ENCODE measurements around the gene DNAL4. TPM values are rescaled to one million over a fixed set of nuclear protein-coding genes. Genes with fewer than 3 reads are reported as not detected.

The DNAL4 gene
- total RNA-seq, 1 donor from 2014 or later, result 14.7 TPM

DNA sequence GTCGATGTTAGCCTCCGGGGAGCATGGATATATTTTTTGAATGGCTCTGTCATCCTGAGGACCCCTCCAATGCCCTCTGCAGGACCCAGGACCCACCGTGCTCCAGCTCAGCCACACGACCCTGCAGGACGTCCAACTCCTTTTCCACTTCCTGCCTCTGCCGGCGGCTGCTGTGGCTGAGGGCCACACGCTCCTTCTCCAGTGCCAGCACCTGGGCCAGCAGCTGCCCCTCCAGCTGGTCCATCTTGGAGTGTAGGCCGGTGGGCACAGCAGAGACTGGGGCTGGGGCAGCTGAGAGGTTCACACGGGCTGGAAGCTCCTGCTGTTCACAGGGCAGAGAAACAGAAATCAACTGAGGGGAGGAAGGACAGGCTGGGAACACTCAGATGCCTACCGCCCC lies 34.2 kb upstream of the DNAL4 start:
- TF ChIP-seq, protein P1, sequence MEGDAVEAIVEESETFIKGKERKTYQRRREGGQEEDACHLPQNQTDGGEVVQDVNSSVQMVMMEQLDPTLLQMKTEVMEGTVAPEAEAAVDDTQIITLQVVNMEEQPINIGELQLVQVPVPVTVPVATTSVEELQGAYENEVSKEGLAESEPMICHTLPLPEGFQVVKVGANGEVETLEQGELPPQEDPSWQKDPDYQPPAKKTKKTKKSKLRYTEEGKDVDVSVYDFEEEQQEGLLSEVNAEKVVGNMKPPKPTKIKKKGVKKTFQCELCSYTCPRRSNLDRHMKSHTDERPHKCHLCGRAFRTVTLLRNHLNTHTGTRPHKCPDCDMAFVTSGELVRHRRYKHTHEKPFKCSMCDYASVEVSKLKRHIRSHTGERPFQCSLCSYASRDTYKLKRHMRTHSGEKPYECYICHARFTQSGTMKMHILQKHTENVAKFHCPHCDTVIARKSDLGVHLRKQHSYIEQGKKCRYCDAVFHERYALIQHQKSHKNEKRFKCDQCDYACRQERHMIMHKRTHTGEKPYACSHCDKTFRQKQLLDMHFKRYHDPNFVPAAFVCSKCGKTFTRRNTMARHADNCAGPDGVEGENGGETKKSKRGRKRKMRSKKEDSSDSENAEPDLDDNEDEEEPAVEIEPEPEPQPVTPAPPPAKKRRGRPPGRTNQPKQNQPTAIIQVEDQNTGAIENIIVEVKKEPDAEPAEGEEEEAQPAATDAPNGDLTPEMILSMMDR (IDR thresholded peaks at IDR 0.05), result no peak
- TF ChIP-seq POLR2AphosphoS5 (IDR thresholded peaks at IDR 0.05; ENCODE audit: insufficient read depth in 1 of 2, low read depth in 1 of 2), result no peak
- TF ChIP-seq POLR2A (IDR thresholded peaks at IDR 0.05), result no peak
- Histone ChIP-seq H3K36me3 (no peaks in the 10 kb centered on the region), H3K27ac (no peak overlapping the region), H3K4me3 (no peak overlapping the region), H3K9me3 (no peaks in the 10 kb centered on the region), H3K4me1 (no peaks in the 10 kb centered on the region), H3K27me3 (no peaks in the 10 kb centered on the region)
- DNase-seq (ENCODE audit: extremely low spot score in 2 of 2), result no peak
- intact Hi-C loops (cut with DNase I), result no loop called here

DNA sequence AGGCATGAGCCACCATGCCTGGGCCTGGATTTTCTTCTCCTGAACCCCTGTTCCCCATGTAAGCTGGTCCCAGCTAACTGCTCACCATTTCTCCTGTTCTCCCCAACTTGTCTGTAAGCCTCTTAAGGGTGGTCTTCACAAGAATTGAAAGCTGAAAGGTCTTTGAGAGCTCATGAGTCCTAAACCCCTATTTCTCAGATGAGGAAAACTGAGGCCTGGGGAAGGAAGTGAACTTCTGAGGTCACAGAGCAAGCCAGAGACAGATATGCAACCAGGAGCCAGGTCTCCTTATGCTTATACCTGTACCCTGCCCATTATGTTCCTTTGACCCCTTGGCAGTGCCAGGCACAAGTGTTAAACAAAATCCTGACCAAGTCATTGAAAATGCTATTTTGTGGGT lies 33.6 kb upstream of the DNAL4 start:
- Histone ChIP-seq H3K27me3 (no peaks in the 10 kb centered on the region), H3K4me3 (no peak overlapping the region), H3K4me1 (no peaks in the 10 kb centered on the region), H3K9me3 (no peaks in the 10 kb centered on the region), H3K36me3 (no peaks in the 10 kb centered on the region), H3K27ac (no peak overlapping the region)
- intact Hi-C loops (cut with DNase I), result no loop called here
- DNase-seq (ENCODE audit: extremely low spot score in 2 of 2), result no peak
- TF ChIP-seq POLR2A (IDR thresholded peaks at IDR 0.05), result no peak
- TF ChIP-seq POLR2AphosphoS5 (IDR thresholded peaks at IDR 0.05; ENCODE audit: insufficient read depth in 1 of 2, low read depth in 1 of 2), result no peak
- TF ChIP-seq, protein P1 (IDR thresholded peaks at IDR 0.05), result no peak

DNA sequence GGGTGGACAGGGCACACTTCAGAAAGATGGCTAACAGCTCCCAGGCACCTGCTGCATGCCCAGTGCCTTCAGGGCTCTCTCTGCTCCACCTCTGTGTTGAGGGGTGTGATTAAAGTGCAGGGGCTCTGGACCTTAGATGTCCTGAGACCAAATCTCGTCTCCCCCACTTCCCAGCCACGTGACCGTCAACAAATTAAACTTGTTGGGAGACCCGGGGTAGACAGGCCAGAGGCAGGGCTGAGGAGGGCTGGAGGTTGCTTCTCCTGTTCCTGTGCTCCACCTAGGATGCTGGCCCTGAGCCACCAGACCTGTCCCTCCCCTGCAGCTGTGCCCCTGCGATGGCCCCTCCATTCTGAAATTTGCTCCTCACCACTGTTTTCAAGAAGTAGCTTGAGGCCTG lies 32.9 kb upstream of the DNAL4 start:
- Histone ChIP-seq H3K27me3 (no peaks in the 10 kb centered on the region), H3K36me3 (no peaks in the 10 kb centered on the region), H3K9me3 (no peaks in the 10 kb centered on the region), H3K4me3 (no peak overlapping the region), H3K4me1 (no peaks in the 10 kb centered on the region), H3K27ac (no peak overlapping the region)
- no peak for DNase-seq (ENCODE audit: extremely low spot score in 2 of 2)
- intact Hi-C loops (cut with DNase I), result no loop called here
- TF ChIP-seq, protein P1 (IDR thresholded peaks at IDR 0.05), result no peak
- TF ChIP-seq POLR2AphosphoS5 (IDR thresholded peaks at IDR 0.05; ENCODE audit: insufficient read depth in 1 of 2, low read depth in 1 of 2) (no peak), POLR2A (IDR thresholded peaks at IDR 0.05) (no peak)

DNA sequence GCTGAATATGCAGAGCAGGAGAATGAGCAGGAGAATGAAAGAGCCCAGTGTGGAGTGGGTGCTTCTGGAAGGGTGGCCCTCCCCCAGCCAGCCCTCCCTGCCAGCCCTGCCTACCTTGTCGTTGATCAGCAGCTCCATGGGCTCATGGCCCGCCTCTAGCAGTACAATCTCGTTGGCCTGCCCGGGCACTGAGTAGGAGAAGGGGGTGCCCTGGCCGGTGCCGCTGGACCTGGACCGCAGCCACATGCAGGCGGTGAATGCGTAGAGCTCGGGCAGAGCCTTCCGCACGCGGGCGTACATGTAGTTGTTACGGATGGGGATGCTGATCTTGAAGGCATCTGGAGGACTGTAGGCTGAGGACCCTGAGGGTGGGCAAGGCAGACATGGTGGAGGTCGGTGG lies 32.4 kb upstream of the DNAL4 start:
- no peaks in the 10 kb centered on the region for H3K4me1 ChIP-seq
- DNase-seq (ENCODE audit: extremely low spot score in 2 of 2), result no peak
- H3K27ac ChIP-seq, result no peak overlapping the region

DNA sequence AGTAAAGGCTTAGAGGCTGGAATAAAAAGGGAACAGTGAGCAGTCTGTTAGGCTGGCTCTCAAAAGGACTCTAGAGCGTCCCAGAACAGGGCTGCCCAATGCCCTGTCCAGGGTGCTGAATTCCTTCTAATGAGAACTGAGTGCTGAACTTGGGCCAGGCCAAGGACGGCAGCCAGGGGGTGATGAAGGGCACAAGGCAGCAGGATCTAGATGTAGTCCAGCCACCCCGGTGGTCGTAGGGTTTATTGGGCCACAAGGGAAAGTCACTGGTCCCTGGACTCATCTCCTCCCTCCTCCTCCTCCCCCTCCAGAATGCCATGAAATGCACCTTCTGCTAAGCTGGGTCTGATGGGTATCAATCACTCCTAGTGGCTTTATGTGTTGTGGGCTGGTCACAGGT lies 30.6 kb upstream of the DNAL4 start:
- intact Hi-C loops (cut with DNase I), result no loop called here

More for the DNA sequence above, 32.4 kb upstream of the DNAL4 start:
- no peak overlapping the region for H3K4me3 ChIP-seq
- H3K9me3 ChIP-seq, result no peaks in the 10 kb centered on the region
- no peaks in the 10 kb centered on the region for H3K27me3 ChIP-seq
- TF ChIP-seq, protein P1 (IDR thresholded peaks at IDR 0.05), result no peak
- no peak for TF ChIP-seq POLR2A (IDR thresholded peaks at IDR 0.05)
- no peak for TF ChIP-seq POLR2AphosphoS5 (IDR thresholded peaks at IDR 0.05; ENCODE audit: insufficient read depth in 1 of 2, low read depth in 1 of 2)
- no peaks in the 10 kb centered on the region for H3K36me3 ChIP-seq
- intact Hi-C loops (cut with DNase I), result no loop called here

More for the DNA sequence above, 30.6 kb upstream of the DNAL4 start:
- DNase-seq (ENCODE audit: extremely low spot score in 2 of 2), result no peak
- Histone ChIP-seq H3K27ac (no peak overlapping the region), H3K4me3 (no peak overlapping the region), H3K36me3 (no peaks in the 10 kb centered on the region), H3K27me3 (no peaks in the 10 kb centered on the region), H3K9me3 (no peaks in the 10 kb centered on the region), H3K4me1 (no peaks in the 10 kb centered on the region)
- TF ChIP-seq, protein P1 (IDR thresholded peaks at IDR 0.05), result no peak
- TF ChIP-seq POLR2A (IDR thresholded peaks at IDR 0.05) (no peak), POLR2AphosphoS5 (IDR thresholded peaks at IDR 0.05; ENCODE audit: insufficient read depth in 1 of 2, low read depth in 1 of 2) (no peak)

Measured in vagina (tissue), 2 donors.